NK-92 (cell line): Measurements from ENCODE around the gene AMN.

ENCODE experiments used
- DNase-seq: peaks from one replicate; lab custom pipeline; 2025; ENCODE audit not compliant: unreplicated experiment; lab: John Stamatoyannopoulos, UW

The AMN gene

GRCh38 chr14:102942069-102942468, 19.6 kb downstream of the AMN start:
- no peak for DNase-seq

GRCh38 chr14:102943454-102943853, 21.0 kb downstream of the AMN start:
- no peak for DNase-seq

GRCh38 chr14:102943979-102944378, 21.5 kb downstream of the AMN start:
- no peak for DNase-seq

GRCh38 chr14:102944448-102945330, 22.2 kb downstream of the AMN start:
- DNase-seq, result no peak

- DNase-seq, result no peak
Measured at GRCh38 chr14:102945346-102946130, 23.1 kb downstream of the AMN start.

GRCh38 chr14:102947321-102948103, 25.0 kb downstream of the AMN start:
- no peak for DNase-seq

DNA sequence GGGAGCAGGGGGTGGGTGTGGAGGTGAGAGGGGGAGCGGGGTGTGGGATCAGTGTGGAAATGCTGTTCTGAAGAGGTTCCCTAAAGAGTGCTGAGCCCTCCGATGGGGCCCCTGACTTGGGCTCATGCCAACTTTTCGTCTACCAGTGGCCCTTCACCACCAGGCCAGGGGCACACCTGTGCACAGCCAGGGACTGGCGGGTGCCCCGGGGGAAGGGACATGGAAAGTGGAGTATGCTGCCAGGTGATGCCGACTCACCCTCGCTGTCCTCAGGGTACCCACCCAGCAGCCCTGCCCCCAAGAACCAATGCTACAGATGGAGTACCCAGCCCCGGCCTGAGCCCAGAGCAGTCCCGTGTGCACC, 26.2 kb downstream of the AMN start:
- no peak for DNase-seq

- no peak for DNase-seq
Measured at GRCh38 chr14:102949062-102949800, 26.8 kb downstream of the AMN start.

DNA sequence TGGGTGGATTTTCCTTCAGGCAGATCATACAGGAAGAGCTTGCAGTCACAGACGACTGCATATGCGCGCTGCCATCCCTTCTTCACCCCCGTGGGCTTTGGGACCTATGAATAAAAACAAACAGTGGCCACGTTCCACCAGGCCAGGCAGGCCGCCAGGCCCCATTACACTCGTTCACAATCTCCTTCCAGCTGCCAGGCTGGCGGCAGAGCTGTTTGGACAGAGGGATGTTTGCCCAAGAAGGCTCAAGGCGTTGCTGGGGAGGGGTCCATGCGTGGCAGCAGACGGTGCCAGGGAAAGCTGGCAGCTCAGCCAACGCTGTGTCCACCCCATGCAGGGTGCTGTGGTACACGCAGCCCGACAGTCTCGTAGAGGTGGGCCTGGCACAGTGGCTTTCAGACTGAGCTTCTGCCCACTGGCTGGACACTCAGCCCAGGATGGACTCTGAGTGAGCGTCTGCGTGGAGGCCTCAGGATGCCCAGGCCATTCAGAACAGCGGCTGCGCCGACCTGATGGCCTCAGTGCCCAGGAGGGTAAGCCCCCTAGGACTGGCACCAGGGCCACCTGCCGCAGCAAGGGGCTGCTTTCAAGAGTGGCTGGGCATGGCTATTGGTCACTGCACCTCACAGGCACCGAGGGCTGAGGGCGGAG, 27.5 kb downstream of the AMN start:
- no peak for DNase-seq

GRCh38 chr14:102951034-102951433, 28.6 kb downstream of the AMN start:
- DNase-seq, result no peak

DNA sequence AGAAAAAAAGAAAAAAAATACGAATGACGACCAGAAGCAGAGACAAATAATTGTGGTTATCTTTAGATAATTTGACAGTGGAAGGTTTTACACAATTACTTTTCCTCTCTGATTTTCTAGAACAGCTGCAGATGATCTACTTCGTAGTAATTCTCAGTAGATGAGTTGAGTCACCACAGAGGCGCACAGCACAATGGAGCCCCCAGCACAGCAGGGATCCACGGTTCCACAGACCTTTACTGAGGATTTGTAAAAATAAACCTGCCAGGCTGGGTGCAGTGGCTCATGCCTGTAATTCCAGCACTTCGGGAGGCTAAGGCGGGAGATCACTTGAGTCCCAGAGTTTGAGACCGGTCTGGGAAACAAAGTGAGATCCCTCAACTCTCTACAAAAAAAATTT, 29.3 kb downstream of the AMN start:
- no peak for DNase-seq

GRCh38 chr14:102952276-102952675, 29.8 kb downstream of the AMN start:
- no peak for DNase-seq

DNA sequence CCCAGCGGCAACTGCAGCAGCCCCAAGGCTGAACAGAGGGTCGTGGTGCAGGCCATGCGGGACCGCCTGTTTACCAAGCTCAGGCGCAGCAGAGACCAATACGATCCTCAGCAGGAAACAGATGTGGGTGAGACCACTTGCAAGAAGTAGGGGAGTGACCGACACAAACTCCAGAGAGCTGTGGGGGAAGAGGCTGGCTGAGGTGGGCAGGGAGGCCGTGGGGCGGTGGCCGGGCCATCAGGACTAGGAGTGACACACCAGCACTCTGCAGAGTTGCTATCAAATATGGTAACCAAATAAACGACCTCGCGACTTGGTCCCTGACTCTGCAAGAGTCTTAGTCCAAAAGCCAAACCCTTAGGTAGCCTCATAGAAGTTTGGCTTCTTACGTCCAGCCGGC, 30.6 kb downstream of the AMN start:
- no peak for DNase-seq

DNA sequence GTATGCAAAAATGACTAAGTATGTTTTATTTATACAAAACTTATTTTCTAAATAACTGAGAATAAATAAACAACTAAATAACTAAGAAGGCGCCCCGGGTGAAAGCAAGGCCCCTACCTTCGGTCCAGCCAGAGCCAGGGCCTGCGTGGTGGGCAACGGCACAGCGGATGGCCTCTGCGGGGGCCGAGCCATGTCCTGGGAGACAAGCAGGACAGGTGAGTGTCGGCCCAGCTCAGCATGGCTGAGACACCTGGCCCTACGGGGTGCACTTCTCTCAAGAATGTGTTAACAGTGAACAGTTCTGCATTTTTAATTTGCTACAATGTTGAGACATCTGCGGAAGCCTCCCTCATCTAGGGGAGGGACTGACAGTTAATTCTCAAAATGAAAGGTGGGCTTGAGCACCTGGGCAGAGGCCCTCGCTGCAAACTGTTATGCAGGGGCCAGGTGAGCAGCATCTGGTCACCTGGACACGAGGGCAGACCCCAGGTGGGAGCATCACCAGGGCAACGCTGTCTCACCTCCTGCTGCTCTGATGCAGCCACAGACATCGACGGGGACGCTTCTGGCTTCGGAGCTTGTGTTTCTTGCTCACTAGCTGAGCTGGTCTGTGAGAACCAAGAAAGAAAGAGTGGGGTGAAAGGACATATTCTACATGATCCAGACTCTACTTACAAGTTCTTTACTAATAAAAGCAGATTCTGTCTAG, 31.8 kb downstream of the AMN start:
- no peak for DNase-seq

GRCh38 chr14:102955636-102956408, 33.4 kb downstream of the AMN start:
- no peak for DNase-seq

DNA sequence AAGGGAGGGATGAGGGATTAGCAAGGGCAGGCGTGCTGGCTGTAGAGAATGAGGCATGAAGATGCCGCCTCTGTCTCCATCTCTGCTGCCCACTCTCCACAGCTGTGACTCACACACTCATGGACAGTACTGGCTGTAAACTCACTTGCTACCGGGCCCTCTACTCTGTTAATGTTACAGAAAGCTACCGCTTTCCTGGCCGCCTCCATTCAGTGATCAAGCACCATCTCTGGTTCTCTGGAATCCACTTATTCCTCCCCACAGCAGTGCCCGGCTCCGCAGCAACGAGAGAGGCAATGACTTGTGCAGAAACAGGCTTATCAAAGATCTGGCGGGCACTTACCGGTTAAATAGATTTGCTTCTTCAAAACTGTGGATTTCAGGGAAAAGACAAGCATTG, 34.8 kb downstream of the AMN start:
- no peak for DNase-seq

DNA sequence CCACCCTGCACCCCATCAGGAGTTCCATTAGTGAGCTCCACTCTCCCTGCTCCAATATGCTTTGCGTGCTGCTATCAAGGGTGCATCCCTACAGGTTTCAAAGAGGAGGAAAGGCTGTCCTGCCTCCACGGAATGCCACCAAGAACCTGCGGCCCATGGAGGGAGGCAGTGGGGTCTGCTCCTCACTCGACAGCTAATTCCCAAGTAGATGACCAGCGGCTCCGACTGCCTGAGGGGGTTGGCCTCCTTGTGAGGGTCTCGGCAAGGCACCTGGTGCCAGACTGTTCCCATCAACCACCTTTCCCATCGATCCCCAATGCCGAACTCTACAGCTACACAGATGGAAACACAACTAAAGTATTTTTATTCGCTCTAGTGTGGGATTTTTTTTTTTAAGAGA, 36.0 kb downstream of the AMN start:
- DNase-seq, result no peak

- no peak for DNase-seq
Measured at GRCh38 chr14:102962111-102962627, 39.7 kb downstream of the AMN start.
